B cell (primary cell): Measurements from ENCODE around the gene KCNK17.

ENCODE experiments used
- EZH2 ChIP-seq: IDR thresholded peaks from 2 replicates; pipeline ENCODE4 v1.6.1; 2012; ENCODE audit warnings: borderline replicate concordance, low read depth, mild to moderate bottlenecking, moderate library complexity, low read length; ENCODE audit not compliant: insufficient read depth, poor library complexity, severe bottlenecking
- TF ChIP-seq, protein P1 (sequence below): fragments of 200-600 bp; IDR thresholded peaks from one replicate; pipeline ENCODE4 v1.8.0; 2022; ENCODE audit warnings: antibody characterized with exemption, mild to moderate bottlenecking

DNA sequence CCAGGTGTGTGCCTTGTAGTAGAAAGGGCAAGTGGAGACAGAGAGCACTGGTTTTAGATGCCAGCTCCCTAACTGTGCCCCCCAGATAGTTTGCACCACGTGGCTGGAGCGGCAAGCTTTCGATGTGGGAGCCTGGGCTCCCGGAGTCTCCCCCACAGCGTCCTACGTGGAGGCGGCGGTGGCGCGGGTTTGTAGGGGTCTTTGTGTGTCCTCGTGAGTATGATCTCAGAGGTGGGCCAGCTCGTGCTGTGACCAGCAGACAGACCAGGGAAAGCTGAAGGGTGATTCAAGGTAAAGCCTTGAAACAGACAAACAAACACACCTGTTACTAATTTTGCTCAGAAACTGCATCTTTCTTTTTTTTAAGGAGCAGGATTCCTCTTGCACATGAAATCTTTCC, 13.8 kb upstream of the KCNK17 start:
- TF ChIP-seq, protein P1, sequence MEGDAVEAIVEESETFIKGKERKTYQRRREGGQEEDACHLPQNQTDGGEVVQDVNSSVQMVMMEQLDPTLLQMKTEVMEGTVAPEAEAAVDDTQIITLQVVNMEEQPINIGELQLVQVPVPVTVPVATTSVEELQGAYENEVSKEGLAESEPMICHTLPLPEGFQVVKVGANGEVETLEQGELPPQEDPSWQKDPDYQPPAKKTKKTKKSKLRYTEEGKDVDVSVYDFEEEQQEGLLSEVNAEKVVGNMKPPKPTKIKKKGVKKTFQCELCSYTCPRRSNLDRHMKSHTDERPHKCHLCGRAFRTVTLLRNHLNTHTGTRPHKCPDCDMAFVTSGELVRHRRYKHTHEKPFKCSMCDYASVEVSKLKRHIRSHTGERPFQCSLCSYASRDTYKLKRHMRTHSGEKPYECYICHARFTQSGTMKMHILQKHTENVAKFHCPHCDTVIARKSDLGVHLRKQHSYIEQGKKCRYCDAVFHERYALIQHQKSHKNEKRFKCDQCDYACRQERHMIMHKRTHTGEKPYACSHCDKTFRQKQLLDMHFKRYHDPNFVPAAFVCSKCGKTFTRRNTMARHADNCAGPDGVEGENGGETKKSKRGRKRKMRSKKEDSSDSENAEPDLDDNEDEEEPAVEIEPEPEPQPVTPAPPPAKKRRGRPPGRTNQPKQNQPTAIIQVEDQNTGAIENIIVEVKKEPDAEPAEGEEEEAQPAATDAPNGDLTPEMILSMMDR: no peak
- no peak for TF ChIP-seq EZH2
